Common myeloid progenitor, CD34-positive (primary cell): Measurements from ENCODE around the gene VWA2.
A peak's percentile ranks its signal among the peaks of the same experiment; 100 is the strongest.

Experiments
- CTCF ChIA-PET: fragments of 350-600 bp; sonication (Branson Sonifier 250); formaldehyde crosslinking; loops from one replicate; lab custom pipeline; 2021; ENCODE audit warnings: antibody characterized with exemption; lab: Charles Lee
- POLR2A ChIA-PET: fragments of 350-600 bp; sonication (Branson Sonifier 250); formaldehyde crosslinking; loops from one replicate; lab custom pipeline; 2021; ENCODE audit warnings: antibody characterized with exemption; lab: Charles Lee
- DNase-seq, 3 donors: peaks; one replicate each; pipeline versions ENCODE4 v3.0.0 to v3.0.0-alpha.2; 2013
- H3K27ac ChIP-seq, 2 experiments: 1 replicate in 1 of 2; 2 replicates in 1 of 2; pipeline ENCODE4 v1.7.0; 2013; ENCODE audit warnings: inconsistent platforms in 2 of 2, low read length in 2 of 2, mild to moderate bottlenecking in 2 of 2, low read depth in 1 of 2, moderate library complexity in 1 of 2; ENCODE audit not compliant: severe bottlenecking in 2 of 2, insufficient read depth in 1 of 2, poor library complexity in 1 of 2
- H3K27me3 ChIP-seq, 5 experiments: replicated peaks in 2 of 5; 1 replicate in 3 of 5; 2 replicates in 2 of 5; pipeline versions ENCODE4 v1.6.1 to v1.7.0; 2013; ENCODE audit warnings: low read length in 4 of 5, mild to moderate bottlenecking in 2 of 5, moderate library complexity in 2 of 5, inconsistent platforms in 1 of 5; ENCODE audit not compliant: insufficient read depth in 5 of 5, control insufficient read depth in 4 of 5
- H3K36me3 ChIP-seq, 4 experiments: 1 replicate in 2 of 4; 2 replicates in 2 of 4; pipeline versions ENCODE4 v1.6.1 to v1.7.0; 2013; ENCODE audit warnings: low read length in 3 of 4, control low read depth in 1 of 4, mild to moderate bottlenecking in 1 of 4; ENCODE audit not compliant: control insufficient read depth in 4 of 4, insufficient read depth in 4 of 4
- H3K4me1 ChIP-seq, 4 experiments: 1 replicate in 3 of 4; 2 replicates in 1 of 4; pipeline versions ENCODE4 v1.6.1 to v1.7.1; 2013; ENCODE audit warnings: low read length in 3 of 4, mild to moderate bottlenecking in 3 of 4, control low read depth in 1 of 4, inconsistent platforms in 1 of 4, moderate library complexity in 1 of 4; ENCODE audit not compliant: control insufficient read depth in 4 of 4, insufficient read depth in 4 of 4; ENCODE audit errors: control extremely low read depth in 1 of 4
- H3K4me3 ChIP-seq, 7 experiments: 1 replicate in 4 of 7; 2 replicates in 3 of 7; pipeline versions ENCODE4 v1.5.1 to v1.7.0; 2013; ENCODE audit warnings: mild to moderate bottlenecking in 7 of 7, low read length in 6 of 7, moderate library complexity in 6 of 7, inconsistent platforms in 2 of 7, low read depth in 2 of 7, control low read depth in 1 of 7; ENCODE audit not compliant: insufficient read depth in 4 of 7, control insufficient read depth in 1 of 7; ENCODE audit errors: extremely low read depth in 1 of 7
- H3K9me3 ChIP-seq, 5 experiments: 1 replicate in 4 of 5; 2 replicates in 1 of 5; pipeline versions ENCODE4 v1.6.1 to v1.7.1; 2013; ENCODE audit warnings: low read length in 4 of 5, mild to moderate bottlenecking in 2 of 5, inconsistent platforms in 1 of 5, low read depth in 1 of 5, moderate library complexity in 1 of 5; ENCODE audit not compliant: control insufficient read depth in 4 of 5, insufficient read depth in 2 of 5; ENCODE audit errors: control extremely low read depth in 1 of 5
- WGBS: methylation state at CpG from one replicate; pipeline ENCODE4 v1.1.5; 2013; ENCODE audit not compliant: insufficient coverage; 5-methylcytosine and 5-hydroxymethylcytosine counted together

Gene VWA2

DNA sequence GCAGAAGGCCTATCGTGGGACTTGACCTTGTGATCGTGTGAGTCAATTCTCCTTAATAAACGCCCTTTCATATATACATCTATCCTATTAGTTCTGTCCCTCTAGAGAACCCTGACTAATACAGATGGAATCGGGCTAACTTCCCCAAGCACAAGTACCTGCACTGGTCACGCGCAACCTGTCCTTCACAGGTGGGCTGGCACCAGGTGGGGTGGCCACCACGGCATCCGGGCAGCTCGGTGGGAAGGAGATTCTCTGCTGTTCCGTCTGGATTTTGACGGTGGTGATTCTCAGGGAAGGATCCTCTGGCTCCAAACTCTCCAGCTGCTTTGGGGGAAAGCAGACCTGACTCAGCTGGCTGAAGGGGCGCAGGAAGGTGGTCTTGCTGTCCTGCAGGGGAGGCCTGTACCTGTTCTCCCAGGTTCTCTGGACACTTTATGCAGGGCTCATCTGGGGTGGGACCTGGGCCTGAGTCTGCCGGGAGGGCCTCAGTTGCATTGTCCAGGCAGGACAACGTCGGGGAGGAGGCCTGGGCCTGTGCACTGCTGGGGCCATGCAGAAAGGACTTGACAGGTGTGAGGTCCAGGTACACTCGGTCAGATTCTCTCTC is 61.1 kb downstream of the VWA2 start:
- Histone ChIP-seq H3K4me1 (peaks cover 5 to 10% (median 9%) of the 10 kb centered on the region in 4 experiments), H3K27me3 (no peaks in the 10 kb centered on the region), H3K9me3 (peaks cover 2 to 17% (median 17%) of the 10 kb centered on the region in 5 experiments), H3K36me3 (peaks cover 0 to 53% (median 25%) of the 10 kb centered on the region in 4 experiments), H3K27ac (no peak overlapping the region), H3K4me3 (no peak overlapping the region)
- POLR2A ChIA-PET = no interaction called here
- CTCF ChIA-PET = interaction anchor here (1.4 kb wide), 1 partner anchor 159 kb away, joined by 3 read pairs; no protein-coding TSS in a partner anchor
- no peak for DNase-seq
- over 99% methylated on average over 14 of the region's 16 CpGs for WGBS

DNA sequence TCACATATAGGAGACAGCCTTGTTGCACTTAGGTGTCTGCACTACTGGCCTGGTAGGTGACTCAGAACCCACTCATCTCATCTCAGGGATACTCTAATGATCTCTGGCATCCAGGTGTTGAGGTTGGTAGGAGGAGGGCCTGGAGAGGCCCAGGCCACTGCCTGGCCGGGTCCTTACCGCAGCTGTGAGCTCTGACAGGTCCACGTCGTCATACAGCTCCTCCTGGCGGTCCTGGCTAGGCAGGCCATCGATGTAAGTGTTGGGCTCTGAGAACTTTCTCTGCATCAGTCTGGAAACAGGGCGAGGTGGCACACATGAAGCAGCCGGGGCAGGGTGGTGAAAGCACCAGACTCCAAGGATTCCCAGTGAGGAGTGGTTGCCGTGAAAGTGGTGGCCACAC is 62.1 kb downstream of the VWA2 start:
- Histone ChIP-seq H3K4me1 (peaks cover 5 to 13% (median 10%) of the 10 kb centered on the region in 4 experiments), H3K9me3 (peaks cover 0 to 7% (median 7%) of the 10 kb centered on the region in 5 experiments), H3K36me3 (peaks cover 0 to 42% (median 20%) of the 10 kb centered on the region in 4 experiments), H3K27me3 (no peaks in the 10 kb centered on the region), H3K4me3 (no peak overlapping the region), H3K27ac (no peak overlapping the region)
- ChIA-PET CTCF (interaction anchor here (1.4 kb wide), 1 partner anchor 158 kb away, joined by 3 read pairs; no protein-coding TSS in a partner anchor), POLR2A (no interaction called here)
- DNase-seq = no peak
- 95% methylated on average over 9 of the region's 9 CpGs for WGBS

DNA sequence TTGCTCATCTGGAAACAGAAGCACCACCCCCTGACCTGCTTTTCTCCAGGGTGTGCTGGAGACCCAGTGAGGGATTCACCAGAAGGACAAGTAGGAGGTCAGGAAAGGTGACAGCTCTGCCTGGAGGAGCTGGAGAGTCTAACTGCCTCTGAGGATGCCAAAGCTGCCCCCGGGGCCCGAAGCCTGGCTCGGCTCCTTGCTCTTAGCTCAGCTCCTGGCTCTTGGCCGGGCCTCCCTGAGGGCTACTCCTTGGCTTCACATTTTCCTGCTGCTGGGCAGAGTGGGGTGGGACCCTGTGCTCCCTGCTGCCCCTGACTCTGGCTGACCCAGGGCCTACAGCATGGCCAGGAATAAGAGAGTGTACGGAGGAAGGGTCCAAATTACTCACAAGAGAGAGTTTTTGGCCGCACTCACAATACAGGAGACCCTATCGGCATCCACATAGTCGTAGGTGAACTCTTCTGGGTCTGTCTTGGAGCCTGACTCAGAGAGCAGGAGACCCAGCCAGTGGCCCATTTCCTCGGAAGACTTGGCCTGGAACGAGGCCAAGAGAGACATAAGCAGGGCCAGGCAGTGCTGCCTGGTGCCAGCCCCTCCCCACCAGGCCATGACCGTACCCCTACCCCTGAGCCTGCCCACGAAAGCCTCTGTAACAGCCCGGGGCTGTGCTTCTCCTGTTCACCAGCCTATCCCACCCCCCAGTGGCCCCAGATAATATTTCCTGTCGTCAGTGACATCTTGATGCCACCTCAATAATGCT is 63.1 kb downstream of the VWA2 start:
- POLR2A ChIA-PET = no interaction called here
- CTCF ChIA-PET = interaction anchor here (0.9 to 3.4 kb wide), 9 partner anchors 10 to 156 kb away, joined by 4 to 79 read pairs (median 14); no protein-coding TSS in a partner anchor
- 89% methylated on average over 9 of the region's 14 CpGs for WGBS

DNA sequence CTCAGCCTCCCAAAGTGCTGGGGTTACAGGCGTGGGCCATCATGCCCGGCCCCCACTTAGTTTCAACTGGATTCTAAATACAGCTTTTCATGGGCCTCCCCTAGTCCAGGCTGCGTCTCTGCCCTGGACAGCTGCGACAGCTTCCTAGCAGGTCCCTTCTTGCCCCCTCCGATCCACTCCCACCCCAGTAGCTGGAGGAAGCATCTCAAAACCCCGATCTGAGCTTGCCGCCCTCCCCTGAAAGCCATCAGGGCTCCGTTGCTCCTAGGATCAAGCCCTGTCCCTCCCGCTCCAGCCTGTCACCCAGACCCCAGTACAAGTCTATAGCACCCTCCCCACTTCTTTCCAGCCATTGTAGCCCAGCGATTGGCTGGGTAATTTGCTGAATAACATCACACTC is 64.5 kb downstream of the VWA2 start:
- WGBS = 88% methylated on average over 8 of the region's 10 CpGs

More for the DNA sequence above, 63.1 kb downstream of the VWA2 start:
- DNase-seq = no peak
- Histone ChIP-seq H3K4me1 (peaks cover 5 to 13% (median 10%) of the 10 kb centered on the region in 4 experiments), H3K36me3 (peaks cover 0 to 33% (median 12%) of the 10 kb centered on the region in 4 experiments), H3K27me3 (no peaks in the 10 kb centered on the region), H3K9me3 (no peaks in the 10 kb centered on the region), H3K4me3 (no peak overlapping the region), H3K27ac (no peak overlapping the region)

DNA sequence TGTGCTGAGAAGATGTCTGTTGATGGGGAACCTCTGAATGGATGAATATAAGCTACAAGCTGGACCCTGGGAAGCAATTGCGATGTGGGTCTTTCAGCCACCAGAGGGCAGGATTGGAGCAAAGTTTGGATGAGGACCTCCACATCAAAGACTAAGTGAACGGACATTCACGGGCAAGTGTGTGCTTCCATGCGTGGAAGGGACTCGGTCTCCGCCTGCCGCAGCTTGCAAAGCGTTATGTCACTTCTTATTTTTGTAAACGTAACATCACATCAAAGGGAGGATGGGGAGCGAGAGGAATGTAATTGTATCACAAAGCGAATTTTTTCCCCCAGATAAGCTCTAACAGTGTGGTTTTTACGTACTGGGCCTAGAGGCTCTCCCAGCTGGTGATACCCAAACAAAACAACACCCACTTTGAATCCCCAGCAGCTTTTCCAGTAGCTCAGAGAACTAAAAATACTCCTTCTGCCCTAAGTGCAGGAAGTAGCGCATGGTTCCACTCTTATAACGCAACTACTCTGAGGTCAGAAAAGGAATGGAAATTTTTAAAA is 65.0 kb downstream of the VWA2 start:
- Histone ChIP-seq H3K27ac (peak overlapping the region in 1 of 2 experiments; percentile 39), H3K36me3 (peaks cover 0 to 18% (median 4%) of the 10 kb centered on the region in 4 experiments), H3K4me1 (peaks cover 5 to 13% (median 10%) of the 10 kb centered on the region in 4 experiments), H3K4me3 (peak overlapping the region; percentile 51 to 96 (median 79)), H3K9me3 (no peaks in the 10 kb centered on the region), H3K27me3 (peaks cover 0 to 3% (median 0%) of the 10 kb centered on the region in 5 experiments)
- ChIA-PET POLR2A (interaction anchor here (0.6 kb wide), 1 partner anchor 17 kb away, joined by 3 read pairs; no protein-coding TSS in a partner anchor), CTCF (interaction anchor here (0.6 to 3.4 kb wide), 52 partner anchors 9 to 826 kb away, joined by 3 to 79 read pairs (median 4); partner anchors contain the start of gene FHIP2A)
- 0% methylated on average over 11 of the region's 14 CpGs for WGBS
- DNase-seq = peak; percentile 81 to 88 (median 84)

More for the DNA sequence above, 64.5 kb downstream of the VWA2 start:
- Histone ChIP-seq H3K9me3 (no peaks in the 10 kb centered on the region), H3K27me3 (peaks cover 0 to 3% (median 0%) of the 10 kb centered on the region in 5 experiments), H3K4me1 (peaks cover 5 to 13% (median 10%) of the 10 kb centered on the region in 4 experiments), H3K4me3 (peak overlapping the region in 2 of 7 experiments; percentile 75 to 79), H3K36me3 (peaks cover 0 to 22% (median 6%) of the 10 kb centered on the region in 4 experiments), H3K27ac (no peak overlapping the region)
- no peak for DNase-seq
- POLR2A ChIA-PET = no interaction called here
- CTCF ChIA-PET = interaction anchor here (0.6 to 3.4 kb wide), 44 partner anchors 8 to 827 kb away, joined by 3 to 79 read pairs (median 5); partner anchors contain the start of gene FHIP2A

DNA sequence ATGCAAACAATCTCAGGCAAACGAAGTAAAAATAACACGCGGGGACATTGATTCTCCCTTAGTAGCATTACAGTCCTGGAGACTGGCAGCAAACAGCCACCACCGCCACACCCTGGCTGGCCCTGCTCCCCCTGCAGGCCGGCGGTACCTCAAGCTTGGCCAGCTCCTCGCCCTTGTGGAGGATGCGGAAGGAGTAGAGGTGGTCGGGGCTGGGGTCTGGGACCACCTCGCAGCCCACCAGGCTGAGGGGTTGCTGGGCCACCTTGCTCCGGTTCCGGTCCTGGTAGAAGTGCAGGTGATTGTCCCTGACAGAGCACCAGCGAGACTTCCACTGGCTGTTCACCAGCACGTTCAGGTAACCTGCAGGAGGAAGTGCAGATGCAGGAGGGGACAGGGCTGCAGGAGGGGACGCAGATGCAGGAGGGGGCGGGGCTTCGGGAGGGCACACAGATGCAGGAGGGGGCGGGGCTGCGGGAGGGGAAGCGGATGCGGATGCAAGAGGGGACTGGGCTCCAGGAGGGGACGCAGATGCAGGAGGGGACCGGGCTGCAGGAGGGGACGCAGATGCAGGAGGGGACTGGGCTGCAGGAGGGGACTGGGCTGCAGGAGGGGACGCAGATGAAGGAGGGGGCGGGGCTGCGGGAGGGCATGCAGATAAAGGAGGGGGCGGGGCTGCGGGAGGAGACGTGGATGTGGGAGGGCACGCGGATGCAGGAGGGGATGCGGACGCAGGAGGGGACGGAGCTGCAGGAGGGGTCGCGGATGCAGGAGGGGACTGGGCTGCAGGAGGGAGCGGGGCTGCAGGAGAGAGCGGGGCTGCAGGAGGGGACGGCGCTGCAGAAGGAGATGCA is 65.7 kb downstream of the VWA2 start:
- H3K27me3 ChIP-seq = peaks cover 0 to 3% (median 0%) of the 10 kb centered on the region in 5 experiments
- ChIA-PET POLR2A (interaction anchor here (0.6 kb wide), 1 partner anchor 16 kb away, joined by 3 read pairs; no protein-coding TSS in a partner anchor), CTCF (interaction anchor here (0.6 to 3.4 kb wide), 40 partner anchors 8 to 826 kb away, joined by 3 to 79 read pairs (median 5); partner anchors contain the start of gene FHIP2A)
- peaks cover 5 to 13% (median 10%) of the 10 kb centered on the region in 4 experiments for H3K4me1 ChIP-seq
- H3K36me3 ChIP-seq = peaks cover 0 to 12% (median 3%) of the 10 kb centered on the region in 4 experiments
- peak overlapping the region; percentile 51 to 96 (median 79) for H3K4me3 ChIP-seq
- peak; percentile 70 to 85 (median 84) for DNase-seq
- 14% methylated on average over 32 of the region's 41 CpGs for WGBS
- H3K9me3 ChIP-seq = no peaks in the 10 kb centered on the region
- H3K27ac ChIP-seq = peak overlapping the region in 1 of 2 experiments; percentile 39
